Measurements from ENCODE around the gene CTSC.

- TF ChIP-seq CTCF (IDR thresholded peaks at IDR 0.05; ENCODE audit: insufficient read depth, low read depth, low read length): no peak
- no peak for TF ChIP-seq EZH2 (IDR thresholded peaks at IDR 0.05; ENCODE audit: insufficient read depth, low read length)
These were observed 26.1 kb upstream of the CTSC start for GRCh38 chr11:88363648-88364065.

Data from astrocyte (in vitro differentiated cells and primary cell).